CD4-positive, alpha-beta T cell (primary cell): ENCODE results near the gene CSTF1. TPM values are rescaled to one million over a fixed set of nuclear protein-coding genes. Genes with fewer than 3 reads are reported as not detected.
A peak's percentile ranks its signal among the peaks of the same experiment; 100 is the strongest.

Experiments used
- ATAC-seq: fragments of 200-7000 bp; cut with Tn5 transposase; one replicate; pipeline ENCODE4 v1.10.0; 2022; ENCODE audit warnings: mild to moderate bottlenecking; ENCODE audit not compliant: poor library complexity
- CTCF ChIA-PET: fragments of 350-600 bp; sonication (Branson Sonifier 250); formaldehyde crosslinking; loops from one replicate; lab custom pipeline; 2021; ENCODE audit warnings: antibody characterized with exemption, inconsistent platforms; lab: Charles Lee
- POLR2A ChIA-PET: fragments of 350-600 bp; sonication (Branson Sonifier 250); formaldehyde crosslinking; loops from one replicate; lab custom pipeline; 2021; ENCODE audit warnings: antibody characterized with exemption, inconsistent platforms; lab: Charles Lee
- DNase-seq, 14 experiments: peaks; one replicate each; pipeline ENCODE4 v3.0.0-alpha.2; 2013 to 2020; ENCODE audit warnings: mixed read lengths in 2 of 14
- H3K27ac ChIP-seq, 2 donors: one replicate each; pipeline versions ENCODE4 v1.5.1 to v1.7.0; 2013; ENCODE audit warnings: low read length in 2 of 2, low read depth in 1 of 2, mild to moderate bottlenecking in 1 of 2
- H3K27me3 ChIP-seq, 2 experiments: 1 replicate in 1 of 2; 2 replicates in 1 of 2; pipeline versions ENCODE4 v1.6.1 to v1.7.0; 2013; ENCODE audit warnings: low read length in 2 of 2, control low read depth in 1 of 2, mild to moderate bottlenecking in 1 of 2, moderate library complexity in 1 of 2; ENCODE audit not compliant: insufficient read depth in 2 of 2, control insufficient read depth in 1 of 2
- H3K36me3 ChIP-seq: one replicate; pipeline ENCODE4 v1.6.1; 2013; ENCODE audit warnings: low read length, control low read depth; ENCODE audit not compliant: insufficient read depth
- H3K4me1 ChIP-seq: one replicate; pipeline ENCODE4 v1.6.1; 2013; ENCODE audit warnings: low read length, control low read depth; ENCODE audit not compliant: insufficient read depth
- H3K4me3 ChIP-seq: one replicate; pipeline ENCODE4 v1.5.1; 2013; ENCODE audit warnings: mild to moderate bottlenecking, low read length, moderate library complexity
- H3K9me3 ChIP-seq, 2 experiments: 1 replicate in 1 of 2; 2 replicates in 1 of 2; pipeline versions ENCODE4 v1.6.1 to v1.7.0; 2013; ENCODE audit warnings: low read length in 2 of 2, mild to moderate bottlenecking in 2 of 2, control low read depth in 1 of 2, moderate library complexity in 1 of 2; ENCODE audit not compliant: control insufficient read depth in 1 of 2, insufficient read depth in 1 of 2
- H3K27ac Mint-ChIP-seq: one replicate; pipeline ENCODE4 v1.8.0; 2020; ENCODE audit warnings: mixed read lengths
- H3K27me3 Mint-ChIP-seq: one replicate; pipeline ENCODE4 v1.8.0; 2021; ENCODE audit warnings: mixed read lengths
- H3K36me3 Mint-ChIP-seq: one replicate; pipeline ENCODE4 v1.8.0; 2021; ENCODE audit warnings: low read depth, mixed read lengths
- H3K4me1 Mint-ChIP-seq: one replicate; pipeline ENCODE4 v1.8.0; 2021; ENCODE audit warnings: low read depth, mixed read lengths
- H3K4me3 Mint-ChIP-seq: one replicate; pipeline ENCODE4 v1.8.0; 2020; ENCODE audit warnings: mild to moderate bottlenecking, mixed read lengths
- H3K9me3 Mint-ChIP-seq: one replicate; pipeline ENCODE4 v1.8.0; 2020; ENCODE audit warnings: mixed read lengths
- intact Hi-C, 2 experiments: fragments of 100-400 bp; cut with DNase I in 1 of 2; cut with micrococcal nuclease in 1 of 2; formaldehyde crosslinking; loops; one replicate each; pipeline versions ENCODE4 v1.15.1 to v1.9.0; 2023 to 2025; cut with DNase I, micrococcal nuclease
- total RNA-seq, 174 experiments: library from RNA in 2 of 174; stranded (reverse) in 2 of 174; gene quantifications; one replicate each; pipeline ENCODE4 v1.2.3 and lab custom pipeline; 2021 to 2026
- TF ChIP-seq, protein P1 (sequence below): fragments of 200-600 bp; IDR thresholded peaks from one replicate; pipeline ENCODE4 v1.8.0; 2022; ENCODE audit warnings: antibody characterized with exemption, mild to moderate bottlenecking

Gene CSTF1
- total RNA-seq, 2 experiments from 2014 or later = 20.7 to 21.8 TPM

DNA sequence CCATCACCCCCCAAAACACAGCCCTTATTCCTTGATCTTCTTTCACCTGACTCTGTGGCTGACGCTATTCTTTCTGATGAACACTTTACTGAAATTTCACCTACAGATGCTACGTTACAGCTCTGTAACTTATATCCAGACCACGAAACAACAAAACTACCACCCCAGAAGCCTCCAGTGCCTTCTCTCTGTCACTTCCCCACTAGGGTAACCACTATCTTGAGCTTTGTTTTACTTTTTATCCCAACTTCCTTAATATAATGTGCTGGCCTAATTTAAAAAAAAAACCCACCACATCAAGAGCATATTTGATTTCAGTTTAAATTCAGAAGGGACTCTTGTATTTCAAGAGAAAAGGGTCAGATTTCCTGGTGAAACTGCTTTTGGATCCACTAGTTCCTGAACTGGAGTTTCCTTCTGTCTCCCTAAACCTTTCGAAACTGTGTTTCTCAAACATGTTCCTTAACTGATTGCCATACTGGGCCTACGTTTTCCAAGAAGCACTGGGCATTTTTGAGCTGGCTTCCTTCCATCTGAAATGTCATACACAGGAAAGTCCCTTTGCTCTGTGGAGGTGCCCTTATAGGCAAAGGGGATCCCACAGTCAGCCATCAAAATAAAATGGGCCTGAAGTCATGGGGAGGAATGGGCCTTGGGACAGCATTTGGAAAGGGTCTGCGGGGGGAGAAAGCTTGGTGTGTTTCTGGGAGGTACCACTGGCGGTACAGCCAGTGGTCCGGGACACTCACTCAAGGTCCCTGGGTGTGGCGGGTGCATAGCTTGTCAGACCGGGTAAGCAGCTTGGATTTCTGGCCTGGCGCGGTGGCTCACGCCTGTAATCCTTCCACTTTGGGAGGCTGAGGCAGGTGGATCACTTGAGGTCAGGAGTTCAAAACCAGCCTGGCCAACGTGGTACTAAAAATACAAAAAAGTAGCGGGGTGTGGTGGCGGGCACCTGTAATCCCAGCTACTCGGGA lies 50.2 kb downstream of the CSTF1 start:
- POLR2A ChIA-PET = interaction anchor here (1.0 to 1.2 kb wide), 4 partner anchors 11 to 31 kb away, joined by 3 to 7 read pairs (median 4); partner anchors contain the start of gene CASS4
- Mint-ChIP-seq H3K9me3 (no peaks in the 10 kb centered on the region), H3K27me3 (no peaks in the 10 kb centered on the region), H3K27ac (peak overlapping the region; percentile 72), H3K4me3 (no peak overlapping the region), H3K36me3 (peaks cover 64% of the 10 kb centered on the region), H3K4me1 (peaks cover 44% of the 10 kb centered on the region)
- ATAC-seq (peak; percentile 49), DNase-seq (peak in 1 of 14 experiments; percentile 47)
- TF ChIP-seq, protein P1, sequence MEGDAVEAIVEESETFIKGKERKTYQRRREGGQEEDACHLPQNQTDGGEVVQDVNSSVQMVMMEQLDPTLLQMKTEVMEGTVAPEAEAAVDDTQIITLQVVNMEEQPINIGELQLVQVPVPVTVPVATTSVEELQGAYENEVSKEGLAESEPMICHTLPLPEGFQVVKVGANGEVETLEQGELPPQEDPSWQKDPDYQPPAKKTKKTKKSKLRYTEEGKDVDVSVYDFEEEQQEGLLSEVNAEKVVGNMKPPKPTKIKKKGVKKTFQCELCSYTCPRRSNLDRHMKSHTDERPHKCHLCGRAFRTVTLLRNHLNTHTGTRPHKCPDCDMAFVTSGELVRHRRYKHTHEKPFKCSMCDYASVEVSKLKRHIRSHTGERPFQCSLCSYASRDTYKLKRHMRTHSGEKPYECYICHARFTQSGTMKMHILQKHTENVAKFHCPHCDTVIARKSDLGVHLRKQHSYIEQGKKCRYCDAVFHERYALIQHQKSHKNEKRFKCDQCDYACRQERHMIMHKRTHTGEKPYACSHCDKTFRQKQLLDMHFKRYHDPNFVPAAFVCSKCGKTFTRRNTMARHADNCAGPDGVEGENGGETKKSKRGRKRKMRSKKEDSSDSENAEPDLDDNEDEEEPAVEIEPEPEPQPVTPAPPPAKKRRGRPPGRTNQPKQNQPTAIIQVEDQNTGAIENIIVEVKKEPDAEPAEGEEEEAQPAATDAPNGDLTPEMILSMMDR = no peak
- intact Hi-C loops = no loop called here
- Histone ChIP-seq H3K9me3 (no peaks in the 10 kb centered on the region), H3K27ac (no peak overlapping the region), H3K4me1 (peaks cover 51% of the 10 kb centered on the region), H3K36me3 (peaks cover 23% of the 10 kb centered on the region), H3K27me3 (no peaks in the 10 kb centered on the region), H3K4me3 (no peak overlapping the region)
- CTCF ChIA-PET = no interaction called here

DNA sequence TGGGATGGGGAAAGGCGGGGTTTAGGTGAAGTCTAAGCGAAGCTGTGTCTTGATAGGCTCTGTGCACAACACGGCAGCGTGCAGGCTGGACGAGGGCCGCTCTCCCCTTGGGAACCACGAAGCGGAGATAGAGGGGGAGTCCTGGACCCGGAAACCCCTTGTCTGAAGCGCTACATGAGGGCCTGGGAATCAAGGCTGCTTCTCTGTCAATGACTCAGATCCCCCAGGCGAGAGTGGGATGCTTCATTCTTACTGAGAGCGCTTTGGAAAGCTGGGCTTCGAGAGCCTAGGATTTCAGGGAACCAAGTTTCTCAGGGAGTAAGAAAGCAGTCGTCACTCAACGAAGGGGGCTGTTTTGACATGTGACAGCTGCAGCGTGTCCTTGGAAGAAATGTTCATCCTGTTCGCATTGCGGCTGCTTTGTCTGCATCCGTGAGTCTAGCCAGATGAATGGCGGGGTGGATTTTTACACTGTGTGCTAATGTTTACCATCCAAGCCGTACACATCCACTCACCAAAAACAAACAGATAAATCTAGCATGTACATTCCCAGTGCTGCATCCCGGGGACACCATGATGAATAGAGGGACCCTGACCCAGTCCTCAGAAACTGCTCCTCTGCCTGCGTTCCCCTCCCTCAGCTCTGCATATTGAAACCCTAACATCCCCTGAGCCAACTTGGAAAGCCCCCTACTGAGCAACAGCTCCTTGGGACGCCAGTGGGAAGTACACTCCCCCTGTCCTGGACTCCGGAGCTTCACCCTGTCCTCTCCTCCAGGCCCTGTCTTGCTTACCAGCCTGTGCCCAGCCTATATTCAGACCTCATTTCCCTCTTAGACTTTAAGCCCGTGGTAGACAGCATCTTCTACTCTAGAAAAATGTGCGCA lies 51.5 kb downstream of the CSTF1 start:
- intact Hi-C loops = no loop called here
- ATAC-seq = no peak
- H3K4me3 Mint-ChIP-seq = no peak overlapping the region
- H3K36me3 ChIP-seq = peaks cover 18% of the 10 kb centered on the region
- H3K27me3 Mint-ChIP-seq = no peaks in the 10 kb centered on the region
- TF ChIP-seq, protein P1 = no peak
- DNase-seq = no peak
- H3K27me3 ChIP-seq = no peaks in the 10 kb centered on the region
- H3K27ac ChIP-seq = no peak overlapping the region
- H3K4me1 ChIP-seq = peaks cover 39% of the 10 kb centered on the region
- ChIA-PET CTCF (interaction anchor here (0.6 kb wide), 1 partner anchor 49 kb away, joined by 3 read pairs; no protein-coding TSS in a partner anchor), POLR2A (interaction anchor here (1.0 to 1.1 kb wide), 2 partner anchors 20 to 32 kb away, joined by 3 to 5 read pairs; partner anchors contain the start of gene CASS4)
- peaks cover 32% of the 10 kb centered on the region for H3K4me1 Mint-ChIP-seq
- no peak overlapping the region for H3K4me3 ChIP-seq
- no peaks in the 10 kb centered on the region for H3K9me3 Mint-ChIP-seq
- no peaks in the 10 kb centered on the region for H3K9me3 ChIP-seq
- peak overlapping the region; percentile 72 for H3K27ac Mint-ChIP-seq
- H3K36me3 Mint-ChIP-seq = peaks cover 66% of the 10 kb centered on the region

DNA sequence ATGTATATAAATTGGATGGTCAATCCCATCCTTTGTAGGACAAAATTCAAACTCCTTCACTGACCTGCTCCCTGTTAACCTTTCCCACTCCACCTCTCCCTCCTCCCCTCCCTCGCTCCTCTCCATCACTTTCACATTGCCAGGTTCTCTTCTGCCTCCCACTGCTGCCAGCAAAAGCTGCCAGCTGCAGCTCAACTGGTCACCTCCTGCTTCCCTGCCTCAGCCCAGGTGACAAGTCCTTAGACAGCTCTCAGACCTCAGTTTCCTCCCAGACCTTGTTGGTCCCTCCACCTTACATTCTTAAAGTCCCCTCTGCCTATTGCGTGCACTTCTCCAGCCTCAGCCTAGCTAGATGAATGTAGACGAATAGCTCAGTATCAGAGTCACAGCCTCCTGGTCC lies 52.7 kb downstream of the CSTF1 start:
- H3K27me3 Mint-ChIP-seq = no peaks in the 10 kb centered on the region
- peaks cover 18% of the 10 kb centered on the region for H3K36me3 ChIP-seq
- intact Hi-C loops = no loop called here
- no peaks in the 10 kb centered on the region for H3K9me3 Mint-ChIP-seq
- peaks cover 27% of the 10 kb centered on the region for H3K4me1 ChIP-seq
- TF ChIP-seq, protein P1 = no peak
- H3K4me3 ChIP-seq = no peak overlapping the region
- H3K4me1 Mint-ChIP-seq = peaks cover 22% of the 10 kb centered on the region
- H3K4me3 Mint-ChIP-seq = no peak overlapping the region
- ChIA-PET POLR2A (interaction anchor here (0.9 kb wide), 1 partner anchor 33 kb away, joined by 5 read pairs; the partner anchor contains the start of gene CASS4), CTCF (no interaction called here)
- no peaks in the 10 kb centered on the region for H3K27me3 ChIP-seq
- peak overlapping the region; percentile 53 for H3K27ac Mint-ChIP-seq
- no peak for DNase-seq
- no peak for ATAC-seq
- H3K36me3 Mint-ChIP-seq = peaks cover 69% of the 10 kb centered on the region
- H3K9me3 ChIP-seq = no peaks in the 10 kb centered on the region
- H3K27ac ChIP-seq = no peak overlapping the region
